ENCODE results near the gene TNFAIP3. TPM values are rescaled to one million over a fixed set of nuclear protein-coding genes. Genes with fewer than 3 reads are reported as not detected.

TNFAIP3 gene
- total and polyA plus RNA-seq, 2 experiments from 2014 or later: 73.4 to 141 TPM

GRCh38 chr6:137917551-137918325 lies 50.7 kb downstream of the TNFAIP3 start:
- Histone ChIP-seq H3K36me3 (replicated peaks; ENCODE audit: insufficient read depth, low read depth) (no peaks in the 10 kb centered on the region), H3K4me3 (no peak overlapping the region), H3K79me2 (no peaks in the 10 kb centered on the region), H3K27ac (no peak overlapping the region), H3K27me3 (no peaks in the 10 kb centered on the region), H3K9me2 (replicated peaks; ENCODE audit: insufficient read depth) (no peaks in the 10 kb centered on the region), H3K9me3 (ENCODE audit: low read depth) (no peaks in the 10 kb centered on the region), H3K4me1 (ENCODE audit: insufficient read depth) (no peaks in the 10 kb centered on the region), H2AFZ (no peak overlapping the region), H3K4me2 (no peak overlapping the region), H4K20me1 (ENCODE audit: insufficient read depth, poor library complexity, severe bottlenecking) (no peaks in the 10 kb centered on the region)
- 91% methylated on average over 1 of the region's 1 CpG for WGBS (ENCODE audit: low lambda C conversion rate, missing lambda C conversion rate)
- TF ChIP-seq, protein P1, sequence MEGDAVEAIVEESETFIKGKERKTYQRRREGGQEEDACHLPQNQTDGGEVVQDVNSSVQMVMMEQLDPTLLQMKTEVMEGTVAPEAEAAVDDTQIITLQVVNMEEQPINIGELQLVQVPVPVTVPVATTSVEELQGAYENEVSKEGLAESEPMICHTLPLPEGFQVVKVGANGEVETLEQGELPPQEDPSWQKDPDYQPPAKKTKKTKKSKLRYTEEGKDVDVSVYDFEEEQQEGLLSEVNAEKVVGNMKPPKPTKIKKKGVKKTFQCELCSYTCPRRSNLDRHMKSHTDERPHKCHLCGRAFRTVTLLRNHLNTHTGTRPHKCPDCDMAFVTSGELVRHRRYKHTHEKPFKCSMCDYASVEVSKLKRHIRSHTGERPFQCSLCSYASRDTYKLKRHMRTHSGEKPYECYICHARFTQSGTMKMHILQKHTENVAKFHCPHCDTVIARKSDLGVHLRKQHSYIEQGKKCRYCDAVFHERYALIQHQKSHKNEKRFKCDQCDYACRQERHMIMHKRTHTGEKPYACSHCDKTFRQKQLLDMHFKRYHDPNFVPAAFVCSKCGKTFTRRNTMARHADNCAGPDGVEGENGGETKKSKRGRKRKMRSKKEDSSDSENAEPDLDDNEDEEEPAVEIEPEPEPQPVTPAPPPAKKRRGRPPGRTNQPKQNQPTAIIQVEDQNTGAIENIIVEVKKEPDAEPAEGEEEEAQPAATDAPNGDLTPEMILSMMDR (IDR thresholded peaks at IDR 0.05; ENCODE audit: poor library complexity): no peak
- no peak for TF ChIP-seq EZH2 (IDR thresholded peaks at IDR 0.05; ENCODE audit: borderline replicate concordance)
- TF ChIP-seq EZH2phosphoT487 (IDR thresholded peaks at IDR 0.05; ENCODE audit: low read depth, severe bottlenecking, unreplicated experiment): no peak
- no peak for DNase-seq (ENCODE audit: low spot score)

GRCh38 chr6:137919502-137919823 lies 52.4 kb downstream of the TNFAIP3 start:
- no peak for TF ChIP-seq EZH2 (IDR thresholded peaks at IDR 0.05; ENCODE audit: borderline replicate concordance)
- TF ChIP-seq, protein P1 (IDR thresholded peaks at IDR 0.05; ENCODE audit: poor library complexity): no peak
- TF ChIP-seq EZH2phosphoT487 (IDR thresholded peaks at IDR 0.05; ENCODE audit: low read depth, severe bottlenecking, unreplicated experiment): no peak
- no peaks in the 10 kb centered on the region for H3K36me3 ChIP-seq (replicated peaks; ENCODE audit: insufficient read depth, low read depth)
- H3K79me2 ChIP-seq: no peaks in the 10 kb centered on the region
- H3K4me1 ChIP-seq (ENCODE audit: insufficient read depth): no peaks in the 10 kb centered on the region
- no peaks in the 10 kb centered on the region for H3K27me3 ChIP-seq
- H3K4me2 ChIP-seq: no peak overlapping the region
- no peaks in the 10 kb centered on the region for H3K9me3 ChIP-seq (ENCODE audit: low read depth)
- no peak overlapping the region for H3K4me3 ChIP-seq
- DNase-seq (ENCODE audit: low spot score): no peak
- no peaks in the 10 kb centered on the region for H3K9me2 ChIP-seq (replicated peaks; ENCODE audit: insufficient read depth)
- H3K27ac ChIP-seq: no peak overlapping the region
- no peak overlapping the region for H2AFZ ChIP-seq
- WGBS (ENCODE audit: low lambda C conversion rate, missing lambda C conversion rate): 94% methylated on average over 3 of the region's 3 CpGs
- no peaks in the 10 kb centered on the region for H4K20me1 ChIP-seq (ENCODE audit: insufficient read depth, poor library complexity, severe bottlenecking)

GRCh38 chr6:137919837-137920730 lies 53.0 kb downstream of the TNFAIP3 start:
- H3K36me3 ChIP-seq (replicated peaks; ENCODE audit: insufficient read depth, low read depth): no peaks in the 10 kb centered on the region
- no peaks in the 10 kb centered on the region for H4K20me1 ChIP-seq (ENCODE audit: insufficient read depth, poor library complexity, severe bottlenecking)
- DNase-seq (ENCODE audit: low spot score): no peak
- no peak overlapping the region for H3K4me3 ChIP-seq
- no peaks in the 10 kb centered on the region for H3K79me2 ChIP-seq
- WGBS (ENCODE audit: low lambda C conversion rate, missing lambda C conversion rate): 81% methylated on average over 8 of the region's 8 CpGs
- no peak overlapping the region for H3K27ac ChIP-seq
- H3K9me3 ChIP-seq (ENCODE audit: low read depth): no peaks in the 10 kb centered on the region
- TF ChIP-seq EZH2 (IDR thresholded peaks at IDR 0.05; ENCODE audit: borderline replicate concordance): no peak
- H3K9me2 ChIP-seq (replicated peaks; ENCODE audit: insufficient read depth): no peaks in the 10 kb centered on the region
- H2AFZ ChIP-seq: no peak overlapping the region
- H3K4me1 ChIP-seq (ENCODE audit: insufficient read depth): no peaks in the 10 kb centered on the region
- H3K27me3 ChIP-seq: no peaks in the 10 kb centered on the region
- no peak overlapping the region for H3K4me2 ChIP-seq

DNA sequence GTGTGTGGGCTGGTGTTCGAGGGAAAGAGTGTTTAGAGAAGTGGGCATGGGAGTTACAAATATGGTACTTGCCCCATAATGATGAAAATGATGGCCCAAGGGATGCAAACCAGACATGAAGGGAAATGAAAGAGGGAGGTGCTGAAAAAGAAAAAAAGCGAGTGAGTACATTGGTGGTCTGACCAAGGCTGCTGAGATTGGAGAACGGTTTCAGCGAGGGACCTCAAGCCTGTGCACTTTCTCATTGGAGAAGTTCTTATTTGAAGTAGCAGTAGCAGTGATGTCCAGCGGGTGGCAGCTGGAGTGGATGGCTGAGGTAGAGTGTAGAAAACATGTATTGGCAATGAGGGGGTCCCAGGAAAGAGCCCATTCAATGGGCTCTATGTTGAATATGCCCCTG lies 54.8 kb downstream of the TNFAIP3 start:
- H4K20me1 ChIP-seq (ENCODE audit: insufficient read depth, poor library complexity, severe bottlenecking): no peaks in the 10 kb centered on the region
- no peak overlapping the region for H3K4me3 ChIP-seq

More for the DNA sequence above, 54.8 kb downstream of the TNFAIP3 start:
- Histone ChIP-seq H3K36me3 (replicated peaks; ENCODE audit: insufficient read depth, low read depth) (no peaks in the 10 kb centered on the region), H3K27me3 (no peaks in the 10 kb centered on the region), H3K9me2 (replicated peaks; ENCODE audit: insufficient read depth) (no peaks in the 10 kb centered on the region), H2AFZ (no peak overlapping the region), H3K27ac (no peak overlapping the region), H3K4me1 (ENCODE audit: insufficient read depth) (no peaks in the 10 kb centered on the region), H3K79me2 (no peaks in the 10 kb centered on the region), H3K9me3 (ENCODE audit: low read depth) (no peaks in the 10 kb centered on the region), H3K4me2 (no peak overlapping the region)
- DNase-seq (ENCODE audit: low spot score): no peak
- 90% methylated on average over 5 of the region's 5 CpGs for whole genome bisulfite sequencing (ENCODE audit: low lambda C conversion rate, missing lambda C conversion rate)
- no peak for TF ChIP-seq EZH2 (IDR thresholded peaks at IDR 0.05; ENCODE audit: borderline replicate concordance)

All from hepatocyte (in vitro differentiated cells).